ENCODE results near the gene TBPL1.

TBPL1 gene

DNA sequence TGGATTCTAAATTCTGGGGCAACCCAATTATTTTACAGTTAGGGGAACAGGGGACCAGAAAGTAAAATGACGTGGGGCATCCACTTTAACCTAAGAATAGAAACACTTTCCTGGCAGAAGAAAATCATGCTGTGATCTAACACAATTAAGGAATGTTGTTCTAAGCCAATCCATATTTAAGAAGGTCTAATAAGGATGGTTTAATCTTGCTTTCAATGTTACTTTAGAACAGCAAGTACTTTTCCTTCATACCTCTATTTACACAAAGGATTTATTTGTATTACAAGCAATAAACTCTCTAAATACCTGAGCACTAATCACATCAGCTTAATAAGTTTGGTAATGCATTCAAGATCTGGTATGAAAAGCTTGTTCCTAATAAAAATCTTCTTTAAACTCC lies 67.0 kb downstream of the TBPL1 start:
- H3K4me3 ChIP-seq (ENCODE audit: low read length) = no peak overlapping the region
- H3K9ac ChIP-seq (ENCODE audit: low read depth, low read length) = no peak overlapping the region
- H3K4me2 ChIP-seq (ENCODE audit: low read length) = no peak overlapping the region
- peaks cover 6% of the 10 kb centered on the region for H3K27me3 ChIP-seq (ENCODE audit: control insufficient read depth, insufficient read depth, low read length)
- peaks cover 5% of the 10 kb centered on the region for H3K4me1 ChIP-seq (ENCODE audit: control insufficient read depth, insufficient read depth, low read length)
- H3K36me3 ChIP-seq (ENCODE audit: insufficient read depth, low read length) = no peaks in the 10 kb centered on the region
- H3K9me3 ChIP-seq (replicated peaks; ENCODE audit: low read length) = no peaks in the 10 kb centered on the region

DNA sequence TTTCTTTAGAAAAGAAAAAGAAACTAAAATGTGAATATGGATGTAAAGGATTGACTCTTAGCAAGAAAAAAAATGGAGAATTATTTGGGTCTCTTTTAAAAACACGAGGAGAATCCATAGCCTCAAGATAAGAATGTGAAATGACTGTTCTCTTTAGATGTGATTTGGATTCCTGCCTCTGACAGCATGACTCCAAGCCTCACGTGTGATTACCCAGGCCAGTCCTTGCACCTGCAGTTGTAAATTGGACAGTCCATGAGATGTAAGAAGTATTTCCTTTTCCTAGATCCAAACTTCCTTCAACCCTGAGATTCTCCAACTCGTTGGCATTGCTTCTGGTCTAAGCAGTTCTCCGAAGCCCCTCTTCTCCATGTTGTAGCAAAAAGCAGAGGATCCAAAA lies 67.5 kb downstream of the TBPL1 start:
- no peak overlapping the region for H3K4me3 ChIP-seq (ENCODE audit: low read length)
- no peak overlapping the region for H3K4me2 ChIP-seq (ENCODE audit: low read length)
- H3K36me3 ChIP-seq (ENCODE audit: insufficient read depth, low read length) = no peaks in the 10 kb centered on the region
- peaks cover 5% of the 10 kb centered on the region for H3K4me1 ChIP-seq (ENCODE audit: control insufficient read depth, insufficient read depth, low read length)
- H3K27me3 ChIP-seq (ENCODE audit: control insufficient read depth, insufficient read depth, low read length) = peaks cover 6% of the 10 kb centered on the region
- H3K9ac ChIP-seq (ENCODE audit: low read depth, low read length) = no peak overlapping the region
- H3K9me3 ChIP-seq (replicated peaks; ENCODE audit: low read length) = no peaks in the 10 kb centered on the region

DNA sequence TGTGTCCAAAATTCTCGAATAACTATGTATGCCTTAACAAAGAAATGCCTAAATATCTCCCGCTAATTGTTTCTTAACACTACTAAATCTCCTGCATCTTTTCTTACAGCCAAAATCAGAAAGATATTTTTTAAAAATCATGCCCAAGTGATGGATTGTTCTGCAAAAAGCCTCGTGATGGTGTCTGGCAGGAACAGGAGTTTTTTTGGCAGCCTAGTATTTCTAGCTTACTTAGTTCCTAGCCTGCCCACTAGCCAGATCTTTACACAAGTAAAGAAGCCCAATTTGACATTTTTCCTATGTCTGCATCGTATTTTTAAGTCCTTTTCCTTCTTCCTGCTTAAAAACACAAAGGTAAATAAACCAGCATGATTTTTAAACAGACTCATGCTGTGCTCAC lies 67.9 kb downstream of the TBPL1 start:
- no peak overlapping the region for H3K4me3 ChIP-seq (ENCODE audit: low read length)
- H3K9ac ChIP-seq (ENCODE audit: low read depth, low read length) = no peak overlapping the region
- peaks cover 5% of the 10 kb centered on the region for H3K4me1 ChIP-seq (ENCODE audit: control insufficient read depth, insufficient read depth, low read length)
- H3K4me2 ChIP-seq (ENCODE audit: low read length) = no peak overlapping the region
- H3K36me3 ChIP-seq (ENCODE audit: insufficient read depth, low read length) = no peaks in the 10 kb centered on the region
- H3K9me3 ChIP-seq (replicated peaks; ENCODE audit: low read length) = no peaks in the 10 kb centered on the region
- peaks cover 6% of the 10 kb centered on the region for H3K27me3 ChIP-seq (ENCODE audit: control insufficient read depth, insufficient read depth, low read length)

DNA sequence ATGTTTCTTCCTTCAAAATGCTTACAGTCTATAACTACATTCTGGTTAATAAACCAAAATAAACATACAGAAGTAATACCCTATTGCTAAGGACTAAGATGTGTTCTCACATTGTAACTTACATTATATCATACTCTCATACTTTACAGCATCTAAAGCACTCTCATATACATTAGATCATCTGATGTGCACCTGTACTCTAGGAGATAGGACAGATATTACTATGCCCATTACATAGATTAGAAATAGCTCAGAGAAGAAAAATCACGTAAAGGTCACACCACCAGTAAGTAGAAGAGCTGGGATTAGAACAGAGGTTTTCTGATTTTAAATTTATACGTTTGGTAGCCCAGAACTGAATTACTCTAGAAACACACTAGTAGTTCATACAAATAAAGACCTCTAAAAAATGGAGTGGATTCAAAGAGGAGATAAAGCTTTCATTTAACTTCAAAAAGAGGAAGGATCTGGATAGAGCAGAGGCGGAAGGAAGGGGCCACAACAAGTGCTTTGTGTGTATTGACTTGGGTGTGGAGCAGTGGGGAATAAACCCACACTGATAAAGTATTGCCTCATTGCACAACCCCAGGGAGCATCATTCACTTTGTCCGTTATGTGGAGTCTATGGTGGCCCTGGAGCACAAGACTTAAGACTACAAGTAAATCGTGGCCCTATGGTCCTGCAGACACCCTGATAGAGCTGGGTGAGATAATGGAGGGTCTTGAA lies 68.5 kb downstream of the TBPL1 start:
- Histone ChIP-seq H3K4me3 (ENCODE audit: low read length) (no peak overlapping the region), H3K4me2 (ENCODE audit: low read length) (no peak overlapping the region), H3K4me1 (ENCODE audit: control insufficient read depth, insufficient read depth, low read length) (peaks cover 5% of the 10 kb centered on the region), H3K9ac (ENCODE audit: low read depth, low read length) (no peak overlapping the region), H3K36me3 (ENCODE audit: insufficient read depth, low read length) (no peaks in the 10 kb centered on the region), H3K9me3 (replicated peaks; ENCODE audit: low read length) (no peaks in the 10 kb centered on the region), H3K27me3 (ENCODE audit: control insufficient read depth, insufficient read depth, low read length) (peaks cover 6% of the 10 kb centered on the region)

DNA sequence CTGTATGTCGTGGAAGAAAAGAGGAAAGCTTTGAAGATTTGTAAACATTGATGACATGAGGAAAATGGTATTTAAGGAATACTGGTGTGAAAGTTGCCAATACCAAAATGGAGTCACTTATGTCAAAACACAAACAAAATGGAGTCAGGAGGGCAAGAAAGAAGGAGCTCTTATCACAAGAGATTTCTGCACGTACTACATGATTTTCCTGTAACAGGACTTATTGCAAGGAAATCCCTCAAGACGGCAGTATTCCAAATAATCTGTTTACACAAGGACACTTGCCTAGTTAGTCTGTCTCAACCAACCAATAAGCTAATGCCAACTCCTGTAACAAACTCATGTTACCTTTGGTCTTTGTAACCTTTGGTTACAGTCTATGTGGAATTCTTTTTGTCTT lies 69.6 kb downstream of the TBPL1 start:
- H3K4me3 ChIP-seq (ENCODE audit: low read length) = no peak overlapping the region
- peaks cover 6% of the 10 kb centered on the region for H3K27me3 ChIP-seq (ENCODE audit: control insufficient read depth, insufficient read depth, low read length)
- no peaks in the 10 kb centered on the region for H3K9me3 ChIP-seq (replicated peaks; ENCODE audit: low read length)
- H3K36me3 ChIP-seq (ENCODE audit: insufficient read depth, low read length) = no peaks in the 10 kb centered on the region
- no peak overlapping the region for H3K4me2 ChIP-seq (ENCODE audit: low read length)
- H3K4me1 ChIP-seq (ENCODE audit: control insufficient read depth, insufficient read depth, low read length) = peaks cover 9% of the 10 kb centered on the region
- H3K9ac ChIP-seq (ENCODE audit: low read depth, low read length) = no peak overlapping the region

DNA sequence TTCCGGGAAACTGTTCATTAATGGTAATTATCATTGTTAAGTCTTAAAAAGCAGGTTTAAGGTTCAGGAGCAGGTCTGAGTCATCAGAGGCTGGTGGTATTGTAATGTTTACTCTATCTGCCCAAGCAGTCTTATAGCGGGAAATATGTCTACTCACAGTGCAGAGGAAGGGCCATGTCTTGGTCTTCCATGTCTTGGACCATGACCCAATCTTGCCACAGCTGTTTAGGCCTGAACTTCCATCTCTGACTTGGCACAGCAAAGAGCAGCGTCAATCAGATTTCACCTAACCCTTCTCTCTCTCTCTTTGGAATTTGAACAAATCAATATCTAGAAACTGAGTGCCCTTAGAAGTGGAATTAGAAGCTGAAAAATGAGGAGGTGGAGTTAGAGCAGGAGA lies 73.6 kb downstream of the TBPL1 start:
- H3K4me1 ChIP-seq (ENCODE audit: control insufficient read depth, insufficient read depth, low read length) = peaks cover 15% of the 10 kb centered on the region
- H3K36me3 ChIP-seq (ENCODE audit: insufficient read depth, low read length) = no peaks in the 10 kb centered on the region
- H3K4me2 ChIP-seq (ENCODE audit: low read length) = no peak overlapping the region
- no peaks in the 10 kb centered on the region for H3K27me3 ChIP-seq (ENCODE audit: control insufficient read depth, insufficient read depth, low read length)
- no peak overlapping the region for H3K4me3 ChIP-seq (ENCODE audit: low read length)
- no peak overlapping the region for H3K9ac ChIP-seq (ENCODE audit: low read depth, low read length)
- no peaks in the 10 kb centered on the region for H3K9me3 ChIP-seq (replicated peaks; ENCODE audit: low read length)

DNA sequence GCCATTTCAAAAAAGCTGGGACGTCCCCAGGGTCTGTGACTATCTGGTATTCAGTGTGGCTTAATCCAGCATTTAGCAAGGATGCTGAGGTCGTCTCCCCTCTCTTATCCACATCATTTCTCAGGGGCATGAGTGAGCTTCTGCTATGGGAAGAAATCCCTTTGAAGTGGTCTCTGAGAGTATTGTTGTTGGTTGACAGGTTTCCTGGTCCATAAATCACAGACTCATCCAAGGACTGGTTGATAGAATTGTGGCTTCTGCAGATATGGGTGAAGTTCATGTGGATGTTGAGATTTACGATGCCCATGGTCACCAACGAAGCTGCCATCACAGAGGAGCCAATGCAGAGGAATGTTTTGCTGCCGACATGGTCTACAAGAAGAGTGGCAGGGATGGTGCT lies 75.4 kb downstream of the TBPL1 start:
- no peaks in the 10 kb centered on the region for H3K27me3 ChIP-seq (ENCODE audit: control insufficient read depth, insufficient read depth, low read length)
- H3K9me3 ChIP-seq (replicated peaks; ENCODE audit: low read length) = no peaks in the 10 kb centered on the region
- H3K4me2 ChIP-seq (ENCODE audit: low read length) = no peak overlapping the region
- H3K9ac ChIP-seq (ENCODE audit: low read depth, low read length) = no peak overlapping the region
- no peak overlapping the region for H3K4me3 ChIP-seq (ENCODE audit: low read length)
- H3K36me3 ChIP-seq (ENCODE audit: insufficient read depth, low read length) = no peaks in the 10 kb centered on the region
- H3K4me1 ChIP-seq (ENCODE audit: control insufficient read depth, insufficient read depth, low read length) = peaks cover 17% of the 10 kb centered on the region

DNA sequence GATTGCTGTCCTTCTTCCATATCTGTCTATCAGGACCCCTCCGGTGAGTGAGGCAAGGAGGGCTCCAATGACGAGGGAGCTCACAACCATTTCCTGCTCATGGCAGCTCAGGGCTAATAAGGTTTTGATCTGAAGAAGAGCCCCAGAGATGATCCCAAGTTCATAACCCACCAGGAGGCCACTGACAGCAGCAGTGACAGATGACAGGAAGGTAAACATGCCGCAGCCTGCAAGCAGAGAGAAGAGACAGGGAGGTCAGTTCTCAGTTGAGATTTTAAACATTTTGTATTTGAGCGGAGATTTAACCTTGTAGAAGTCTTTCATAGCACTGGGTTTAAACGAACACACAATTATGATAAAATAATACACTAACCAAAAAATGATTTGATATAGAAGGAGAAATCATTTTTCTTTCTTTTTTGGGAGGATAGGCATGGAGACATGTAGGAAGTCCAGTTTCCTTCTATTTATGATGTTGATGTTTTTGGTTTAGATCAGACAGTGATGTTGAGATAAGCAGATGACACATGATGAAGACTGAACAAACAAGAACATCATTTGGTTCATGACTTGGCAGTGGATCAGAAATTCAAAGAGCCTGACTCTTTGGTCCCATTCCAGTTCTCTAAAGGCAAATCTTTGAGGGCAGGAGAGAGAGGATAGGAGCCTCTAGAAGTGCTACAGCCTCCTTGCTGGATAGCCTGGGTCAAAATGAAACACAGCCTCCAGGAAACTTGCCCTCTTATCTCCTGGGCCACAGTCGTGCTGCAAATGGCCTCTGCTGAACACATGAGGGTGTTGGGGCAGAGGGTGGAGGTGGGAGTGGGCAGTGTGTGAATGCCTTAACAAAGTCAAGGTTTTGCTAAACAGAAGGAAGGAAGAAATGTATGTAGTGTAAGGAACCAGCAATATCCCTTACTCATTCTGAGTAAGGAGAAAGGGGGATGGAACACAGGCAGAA lies 76.8 kb downstream of the TBPL1 start:
- Histone ChIP-seq H3K9me3 (replicated peaks; ENCODE audit: low read length) (no peaks in the 10 kb centered on the region), H3K9ac (ENCODE audit: low read depth, low read length) (no peak overlapping the region), H3K27me3 (ENCODE audit: control insufficient read depth, insufficient read depth, low read length) (no peaks in the 10 kb centered on the region), H3K36me3 (ENCODE audit: insufficient read depth, low read length) (no peaks in the 10 kb centered on the region), H3K4me1 (ENCODE audit: control insufficient read depth, insufficient read depth, low read length) (peaks cover 17% of the 10 kb centered on the region), H3K4me3 (ENCODE audit: low read length) (no peak overlapping the region), H3K4me2 (ENCODE audit: low read length) (peak overlapping the region; percentile 8)

DNA sequence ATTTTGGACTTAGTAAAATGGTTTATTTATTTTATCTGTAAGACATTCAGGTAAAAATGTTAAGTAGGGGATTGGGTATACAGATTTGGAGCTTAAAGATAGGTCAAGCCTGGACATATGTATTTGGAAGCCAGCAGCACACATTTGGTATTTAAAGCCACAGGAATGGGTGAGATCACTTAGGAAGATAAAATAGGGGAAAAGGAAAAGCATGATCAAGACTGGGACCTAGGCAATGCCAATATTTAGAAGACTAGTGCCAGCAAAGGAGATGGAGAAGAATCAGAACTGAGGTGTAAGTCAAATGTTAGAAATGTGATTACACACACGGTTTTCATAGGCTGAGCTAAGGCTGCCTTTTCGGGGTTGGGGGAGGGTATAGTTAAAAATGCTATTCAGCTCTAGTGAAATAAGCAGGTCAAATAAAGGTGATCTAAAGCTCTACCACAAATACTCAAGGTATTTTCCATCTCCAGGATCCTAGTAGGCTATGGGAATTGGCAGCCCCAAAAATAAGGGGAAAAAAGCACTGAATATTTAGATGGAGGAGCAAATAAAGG lies 78.8 kb downstream of the TBPL1 start:
- Histone ChIP-seq H3K9ac (ENCODE audit: low read depth, low read length) (no peak overlapping the region), H3K9me3 (replicated peaks; ENCODE audit: low read length) (no peaks in the 10 kb centered on the region), H3K36me3 (ENCODE audit: insufficient read depth, low read length) (no peaks in the 10 kb centered on the region), H3K4me3 (ENCODE audit: low read length) (no peak overlapping the region), H3K27me3 (ENCODE audit: control insufficient read depth, insufficient read depth, low read length) (no peaks in the 10 kb centered on the region), H3K4me2 (ENCODE audit: low read length) (no peak overlapping the region), H3K4me1 (ENCODE audit: control insufficient read depth, insufficient read depth, low read length) (peaks cover 30% of the 10 kb centered on the region)

DNA sequence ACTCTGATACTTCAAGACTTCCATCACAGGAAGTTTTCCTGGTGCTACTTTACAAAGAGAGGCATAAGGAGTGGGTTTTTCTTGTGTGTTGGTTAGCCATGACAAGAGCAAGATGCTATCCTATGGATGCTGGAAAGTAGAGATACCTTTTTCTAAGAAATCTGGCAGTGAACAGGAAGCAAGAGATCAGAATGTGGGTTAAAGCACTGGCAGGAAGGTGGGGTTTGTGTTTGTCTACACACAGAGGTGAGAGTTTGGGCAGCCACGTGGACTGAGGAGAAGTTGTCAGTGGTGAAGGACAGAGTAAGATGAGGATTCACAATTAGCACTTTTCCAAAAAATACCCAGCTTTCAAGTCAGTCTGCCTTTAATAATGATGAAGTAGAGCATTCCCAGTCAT lies 81.5 kb downstream of the TBPL1 start:
- H3K9ac ChIP-seq (ENCODE audit: low read depth, low read length) = no peak overlapping the region
- no peaks in the 10 kb centered on the region for H3K9me3 ChIP-seq (replicated peaks; ENCODE audit: low read length)
- H3K4me1 ChIP-seq (ENCODE audit: control insufficient read depth, insufficient read depth, low read length) = peaks cover 26% of the 10 kb centered on the region
- no peaks in the 10 kb centered on the region for H3K27me3 ChIP-seq (ENCODE audit: control insufficient read depth, insufficient read depth, low read length)
- H3K4me3 ChIP-seq (ENCODE audit: low read length) = no peak overlapping the region
- no peak overlapping the region for H3K4me2 ChIP-seq (ENCODE audit: low read length)
- H3K36me3 ChIP-seq (ENCODE audit: insufficient read depth, low read length) = no peaks in the 10 kb centered on the region

DNA sequence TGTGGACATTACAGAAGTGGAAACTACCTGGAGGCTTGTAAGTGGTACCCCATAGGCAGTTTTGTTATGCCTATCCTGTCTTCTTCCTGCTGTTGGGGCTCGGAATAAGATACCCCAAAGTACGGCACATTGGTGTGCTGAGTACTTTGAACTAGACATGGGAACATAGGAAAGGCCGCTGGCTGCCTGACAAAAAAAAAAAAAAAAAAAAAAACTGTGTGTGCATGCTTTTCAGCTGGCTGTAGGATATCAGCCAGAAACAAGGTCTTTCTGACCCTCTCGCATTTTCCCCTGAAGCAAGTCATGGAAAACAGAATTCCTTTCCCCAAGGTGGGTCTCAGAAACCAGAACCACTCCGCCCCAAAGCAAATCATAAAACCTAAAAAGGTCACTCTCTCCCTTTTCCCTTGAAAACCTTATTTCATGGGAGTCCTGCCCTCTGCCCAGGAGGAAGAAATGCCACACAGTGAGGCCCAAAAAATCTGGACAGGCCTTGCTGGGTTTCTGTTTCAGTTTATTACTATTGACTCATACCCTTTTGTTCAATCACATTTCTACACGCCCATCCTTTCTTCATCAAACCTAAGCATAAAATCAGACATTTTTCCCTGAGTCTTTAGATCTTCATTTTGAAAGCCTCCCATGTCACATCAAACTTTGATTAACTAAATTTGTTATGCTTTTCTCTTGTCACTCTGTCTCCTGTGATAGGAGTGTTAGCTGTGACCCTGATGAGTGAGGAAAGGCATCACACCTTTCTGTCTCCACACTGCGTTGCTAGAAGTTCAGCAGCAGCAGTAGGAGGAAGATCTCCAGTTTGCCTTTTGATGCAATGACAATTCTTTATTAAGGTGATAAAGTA lies 82.2 kb downstream of the TBPL1 start:
- Histone ChIP-seq H3K9ac (ENCODE audit: low read depth, low read length) (no peak overlapping the region), H3K4me2 (ENCODE audit: low read length) (no peak overlapping the region), H3K36me3 (ENCODE audit: insufficient read depth, low read length) (no peaks in the 10 kb centered on the region), H3K4me3 (ENCODE audit: low read length) (no peak overlapping the region), H3K4me1 (ENCODE audit: control insufficient read depth, insufficient read depth, low read length) (peaks cover 19% of the 10 kb centered on the region), H3K27me3 (ENCODE audit: control insufficient read depth, insufficient read depth, low read length) (no peaks in the 10 kb centered on the region), H3K9me3 (replicated peaks; ENCODE audit: low read length) (no peaks in the 10 kb centered on the region)

All from skeletal muscle satellite cell (primary cell).